Liver (tissue), 9 donors: ENCODE measurements around the gene ADPGK. TPM values are rescaled to one million over a fixed set of nuclear protein-coding genes. Genes with fewer than 3 reads are reported as not detected.

ENCODE experiments used
- DNase-seq: peaks from one replicate; pipeline ENCODE4 v3.0.0-alpha.2; 2017; ENCODE audit warnings: low spot score
- H3K27ac ChIP-seq, 2 donors: one replicate each; pipeline ENCODE4 v1.7.0; 2013; ENCODE audit warnings: inconsistent platforms in 2 of 2, low read length in 2 of 2, control low read depth in 1 of 2, low read depth in 1 of 2, mild to moderate bottlenecking in 1 of 2
- H3K27me3 ChIP-seq, 4 donors: one replicate each; pipeline versions ENCODE4 v1.6.1 to v1.7.0; 2013; ENCODE audit warnings: low read length in 3 of 4, inconsistent platforms in 1 of 4, mild to moderate bottlenecking in 1 of 4, moderate library complexity in 1 of 4; ENCODE audit not compliant: control insufficient read depth in 4 of 4, insufficient read depth in 4 of 4
- H3K36me3 ChIP-seq, 4 donors: one replicate each; pipeline versions ENCODE4 v1.6.1 to v1.7.0; 2013; ENCODE audit warnings: low read length in 3 of 4, mild to moderate bottlenecking in 3 of 4, low read depth in 1 of 4, moderate library complexity in 1 of 4; ENCODE audit not compliant: control insufficient read depth in 4 of 4, insufficient read depth in 3 of 4
- H3K4me1 ChIP-seq, 4 donors: one replicate each; pipeline versions ENCODE4 v1.6.1 to v1.7.0; 2013; ENCODE audit warnings: low read length in 3 of 4, mild to moderate bottlenecking in 3 of 4, moderate library complexity in 1 of 4; ENCODE audit not compliant: control insufficient read depth in 4 of 4, insufficient read depth in 4 of 4
- H3K4me3 ChIP-seq, 3 donors: one replicate each; pipeline versions ENCODE4 v1.6.1 to v1.7.0; 2013; ENCODE audit warnings: low read length in 3 of 3, control low read depth in 1 of 3, low read depth in 1 of 3, mild to moderate bottlenecking in 1 of 3
- H3K9ac ChIP-seq, 2 donors: one replicate each; pipeline ENCODE4 v1.7.0; 2013; ENCODE audit warnings: low read length in 2 of 2, mild to moderate bottlenecking in 2 of 2, moderate library complexity in 2 of 2, control low read depth in 1 of 2, low read depth in 1 of 2
- H3K9me3 ChIP-seq, 4 donors: one replicate each; pipeline versions ENCODE4 v1.6.1 to v1.7.0; 2013; ENCODE audit warnings: low read length in 3 of 4; ENCODE audit not compliant: control insufficient read depth in 4 of 4
- EGR1 ChIP-seq, 2 donors: IDR thresholded peaks; 2 replicates each; pipeline ENCODE4 v1.6.1; 2016 to 2018; ENCODE audit warnings: antibody characterized with exemption in 2 of 2, low read depth in 2 of 2
- FOXA2 ChIP-seq: IDR thresholded peaks from 2 replicates; pipeline ENCODE4 v1.6.1; 2016; ENCODE audit warnings: antibody characterized with exemption
- HNF4A ChIP-seq, 2 donors: conservative IDR thresholded peaks; 2 replicates each; pipeline ENCODE4 v1.6.1; 2016; ENCODE audit warnings: antibody characterized with exemption in 2 of 2, mild to moderate bottlenecking in 2 of 2
- HNF4G ChIP-seq: IDR thresholded peaks from 2 replicates; pipeline ENCODE4 v1.6.1; 2016; ENCODE audit warnings: antibody characterized with exemption
- JUND ChIP-seq, 2 donors: IDR thresholded peaks; 2 replicates each; pipeline ENCODE4 v1.6.1; 2016; ENCODE audit warnings: antibody characterized with exemption in 2 of 2
- NR2F2 ChIP-seq: IDR thresholded peaks from 2 replicates; pipeline ENCODE4 v1.6.1; 2016; ENCODE audit warnings: antibody characterized with exemption
- RXRA ChIP-seq, 2 donors: IDR thresholded peaks; 2 replicates each; pipeline ENCODE4 v1.6.1; 2017 to 2018; ENCODE audit warnings: antibody characterized with exemption in 2 of 2, mild to moderate bottlenecking in 1 of 2
- SP1 ChIP-seq: IDR thresholded peaks from 2 replicates; pipeline ENCODE4 v1.6.1; 2018; ENCODE audit warnings: antibody characterized with exemption, mild to moderate bottlenecking
- TAF1 ChIP-seq: conservative IDR thresholded peaks from 2 replicates; pipeline ENCODE4 v1.6.1; 2016; ENCODE audit warnings: antibody characterized with exemption, mild to moderate bottlenecking
- YY1 ChIP-seq: IDR thresholded peaks from 2 replicates; pipeline ENCODE4 v1.6.1; 2016; ENCODE audit warnings: antibody characterized with exemption, mild to moderate bottlenecking
- WGBS: extraction: QIAGEN DNeasy Blood & Tissue Kit; methylation state at CpG from one replicate; pipeline ENCODE4 v1.1.7; 2013; 5-methylcytosine and 5-hydroxymethylcytosine counted together
- polyA plus RNA-seq, 2 donors: library from polyadenylated mRNA; stranded (reverse) in 1 of 2; unstranded in 1 of 2; fragments of 200-250 nt in 1 of 2; fragments of >200 nt in 1 of 2; fragmentation: Nextera tagmentation in 1 of 2; extraction: Ambion mirVana in 1 of 2; gene quantifications; one replicate each; pipeline versions ENCODE4 v1.2.1 to v1.2.3, GENCODE V29; 2013 to 2015
- total RNA-seq, 2 donors: library from RNA; depleted of rRNA; stranded (reverse); fragments of >200 nt; gene quantifications; one replicate each; pipeline ENCODE4 v1.2.3, GENCODE V29; 2014
- TF ChIP-seq, protein P1 (sequence below): fragments of 150-350 bp; IDR thresholded peaks from 2 replicates; pipeline ENCODE4 v1.5.1; 2017; ENCODE audit warnings: improper control_type of control experiment, low read depth, low read length; ENCODE audit not compliant: missing input control
- TF ChIP-seq, protein P2 (sequence below): IDR thresholded peaks from 2 replicates; pipeline ENCODE4 v1.6.1; 2016; ENCODE audit warnings: antibody characterized with exemption, mild to moderate bottlenecking
- TF ChIP-seq, protein P3 (sequence below): IDR thresholded peaks from 2 replicates; pipeline ENCODE4 v1.6.1; 2016; ENCODE audit warnings: antibody characterized with exemption
- donor health status: healthy.
- donor health status: healthy.
- donor health status: healthy.
- donor health status: healthy.
- donor health status: healthy.

Gene ADPGK
- total and polyA plus RNA-seq, 4 donors, result 12.2 to 35.5 (median 20.0) TPM

DNA sequence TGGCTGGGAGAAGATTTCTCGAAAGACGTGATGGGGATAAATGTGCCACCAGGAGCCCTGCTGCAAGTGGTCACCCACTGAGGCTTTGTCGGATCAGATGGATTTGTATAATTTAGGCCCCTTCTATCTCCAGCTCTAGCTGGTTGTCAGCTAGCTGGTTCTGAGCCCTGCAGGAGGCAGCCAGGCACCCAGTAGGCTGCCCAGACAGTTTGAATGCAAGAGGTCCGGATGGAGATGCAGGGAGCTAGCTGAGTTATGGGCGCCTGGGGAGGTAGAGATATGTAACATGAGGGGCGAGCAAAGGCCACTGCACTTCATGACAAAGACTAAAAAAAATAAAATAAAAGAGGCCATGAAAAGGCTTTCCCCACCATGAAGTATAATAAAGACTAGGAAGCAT lies 35.1 kb upstream of the ADPGK start:
- Histone ChIP-seq H3K4me3 (no peak overlapping the region), H3K9me3 (no peaks in the 10 kb centered on the region), H3K36me3 (no peaks in the 10 kb centered on the region), H3K4me1 (no peaks in the 10 kb centered on the region), H3K9ac (no peak overlapping the region), H3K27ac (no peak overlapping the region), H3K27me3 (no peaks in the 10 kb centered on the region)
- no peak for DNase-seq
- WGBS, result 88% methylated on average over 6 of the region's 6 CpGs
- TF ChIP-seq EGR1 (IDR thresholded peaks at IDR 0.05; ENCODE audit: low read depth in 2 of 2) (no peak), FOXA2 (no peak), NR2F2 (no peak)

DNA sequence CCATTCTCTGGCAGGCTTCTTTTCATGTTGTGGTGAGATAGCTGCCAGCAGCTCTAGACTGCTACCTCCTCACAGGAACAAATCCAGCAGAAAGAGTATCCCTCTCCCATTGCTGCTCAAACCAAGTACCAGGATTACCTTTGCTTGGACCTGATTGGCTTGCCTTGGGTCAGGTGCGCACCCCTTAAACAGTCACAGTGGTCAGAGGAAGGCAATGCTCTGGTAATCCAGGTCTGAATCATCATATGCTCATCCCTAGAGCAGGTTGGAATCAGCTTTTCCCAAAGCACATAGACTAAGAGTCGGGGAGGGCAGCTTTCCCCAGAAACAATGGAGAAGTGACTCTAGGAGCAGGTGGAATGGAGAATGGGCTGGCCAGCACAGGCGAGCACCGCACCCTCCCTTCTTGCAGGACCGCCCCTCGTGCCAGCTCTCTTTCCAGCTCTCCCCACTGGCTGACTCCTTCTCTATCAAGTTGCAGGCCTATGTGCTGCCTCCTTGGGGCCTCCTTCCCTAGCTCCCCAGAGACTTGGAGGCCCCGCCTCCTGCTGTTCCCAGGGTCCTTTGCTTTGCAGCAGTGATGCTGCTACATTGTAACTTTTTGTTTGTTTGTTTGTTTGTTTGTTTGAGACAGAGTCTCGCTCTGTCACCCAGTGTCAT lies 29.9 kb upstream of the ADPGK start:
- H3K27me3 ChIP-seq, result no peaks in the 10 kb centered on the region
- H3K9me3 ChIP-seq, result no peaks in the 10 kb centered on the region
- WGBS, result 72% methylated on average over 8 of the region's 8 CpGs

More for the DNA sequence above, 29.9 kb upstream of the ADPGK start:
- no peak overlapping the region for H3K4me3 ChIP-seq
- H3K27ac ChIP-seq, result no peak overlapping the region
- no peak for DNase-seq
- no peak overlapping the region for H3K9ac ChIP-seq
- no peaks in the 10 kb centered on the region for H3K4me1 ChIP-seq
- TF ChIP-seq NR2F2 (no peak), HNF4A (conservative IDR thresholded peaks at IDR 0.05) (no peak), HNF4G (no peak), JUND (IDR thresholded peaks at IDR 0.05) (no peak), FOXA2 (no peak), SP1 (no peak), TAF1 (no peak), EGR1 (IDR thresholded peaks at IDR 0.05; ENCODE audit: low read depth in 2 of 2) (no peak), YY1 (no peak), RXRA (IDR thresholded peaks at IDR 0.05) (no peak)
- TF ChIP-seq, protein P1, sequence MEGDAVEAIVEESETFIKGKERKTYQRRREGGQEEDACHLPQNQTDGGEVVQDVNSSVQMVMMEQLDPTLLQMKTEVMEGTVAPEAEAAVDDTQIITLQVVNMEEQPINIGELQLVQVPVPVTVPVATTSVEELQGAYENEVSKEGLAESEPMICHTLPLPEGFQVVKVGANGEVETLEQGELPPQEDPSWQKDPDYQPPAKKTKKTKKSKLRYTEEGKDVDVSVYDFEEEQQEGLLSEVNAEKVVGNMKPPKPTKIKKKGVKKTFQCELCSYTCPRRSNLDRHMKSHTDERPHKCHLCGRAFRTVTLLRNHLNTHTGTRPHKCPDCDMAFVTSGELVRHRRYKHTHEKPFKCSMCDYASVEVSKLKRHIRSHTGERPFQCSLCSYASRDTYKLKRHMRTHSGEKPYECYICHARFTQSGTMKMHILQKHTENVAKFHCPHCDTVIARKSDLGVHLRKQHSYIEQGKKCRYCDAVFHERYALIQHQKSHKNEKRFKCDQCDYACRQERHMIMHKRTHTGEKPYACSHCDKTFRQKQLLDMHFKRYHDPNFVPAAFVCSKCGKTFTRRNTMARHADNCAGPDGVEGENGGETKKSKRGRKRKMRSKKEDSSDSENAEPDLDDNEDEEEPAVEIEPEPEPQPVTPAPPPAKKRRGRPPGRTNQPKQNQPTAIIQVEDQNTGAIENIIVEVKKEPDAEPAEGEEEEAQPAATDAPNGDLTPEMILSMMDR, result no peak
- TF ChIP-seq, protein P2, sequence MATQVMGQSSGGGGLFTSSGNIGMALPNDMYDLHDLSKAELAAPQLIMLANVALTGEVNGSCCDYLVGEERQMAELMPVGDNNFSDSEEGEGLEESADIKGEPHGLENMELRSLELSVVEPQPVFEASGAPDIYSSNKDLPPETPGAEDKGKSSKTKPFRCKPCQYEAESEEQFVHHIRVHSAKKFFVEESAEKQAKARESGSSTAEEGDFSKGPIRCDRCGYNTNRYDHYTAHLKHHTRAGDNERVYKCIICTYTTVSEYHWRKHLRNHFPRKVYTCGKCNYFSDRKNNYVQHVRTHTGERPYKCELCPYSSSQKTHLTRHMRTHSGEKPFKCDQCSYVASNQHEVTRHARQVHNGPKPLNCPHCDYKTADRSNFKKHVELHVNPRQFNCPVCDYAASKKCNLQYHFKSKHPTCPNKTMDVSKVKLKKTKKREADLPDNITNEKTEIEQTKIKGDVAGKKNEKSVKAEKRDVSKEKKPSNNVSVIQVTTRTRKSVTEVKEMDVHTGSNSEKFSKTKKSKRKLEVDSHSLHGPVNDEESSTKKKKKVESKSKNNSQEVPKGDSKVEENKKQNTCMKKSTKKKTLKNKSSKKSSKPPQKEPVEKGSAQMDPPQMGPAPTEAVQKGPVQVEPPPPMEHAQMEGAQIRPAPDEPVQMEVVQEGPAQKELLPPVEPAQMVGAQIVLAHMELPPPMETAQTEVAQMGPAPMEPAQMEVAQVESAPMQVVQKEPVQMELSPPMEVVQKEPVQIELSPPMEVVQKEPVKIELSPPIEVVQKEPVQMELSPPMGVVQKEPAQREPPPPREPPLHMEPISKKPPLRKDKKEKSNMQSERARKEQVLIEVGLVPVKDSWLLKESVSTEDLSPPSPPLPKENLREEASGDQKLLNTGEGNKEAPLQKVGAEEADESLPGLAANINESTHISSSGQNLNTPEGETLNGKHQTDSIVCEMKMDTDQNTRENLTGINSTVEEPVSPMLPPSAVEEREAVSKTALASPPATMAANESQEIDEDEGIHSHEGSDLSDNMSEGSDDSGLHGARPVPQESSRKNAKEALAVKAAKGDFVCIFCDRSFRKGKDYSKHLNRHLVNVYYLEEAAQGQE, result no peak
- TF ChIP-seq, protein P3, sequence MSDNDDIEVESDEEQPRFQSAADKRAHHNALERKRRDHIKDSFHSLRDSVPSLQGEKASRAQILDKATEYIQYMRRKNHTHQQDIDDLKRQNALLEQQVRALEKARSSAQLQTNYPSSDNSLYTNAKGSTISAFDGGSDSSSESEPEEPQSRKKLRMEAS, result no peak
- no peaks in the 10 kb centered on the region for H3K36me3 ChIP-seq
